A549 (cell line): Measurements from ENCODE around the gene PTPRD. TPM values are rescaled to one million over a fixed set of nuclear protein-coding genes. Genes with fewer than 3 reads are reported as not detected.

Experiments used
- ATAC-seq, 2 experiments: fragments of 200-7000 bp in 1 of 2; fragments of >200 bp in 1 of 2; cut with Nextera tagmentation in 1 of 2; cut with Tn5 transposase in 1 of 2; 3 replicates each; pipeline versions ENCODE4 v1.8.0 to v1.9.1; 2018 to 2020; ENCODE audit warnings: mild to moderate bottlenecking in 1 of 2, moderate library complexity in 1 of 2
- CTCF ChIA-PET: fragments of 300-600 bp; sonication (Branson Sonifier 250); formaldehyde crosslinking; extraction: SDS; loops from one replicate; lab custom pipeline; 2021; ENCODE audit warnings: antibody characterized with exemption, inconsistent platforms; lab: Yijun Ruan, JAX
- POLR2A ChIA-PET: fragments of 350-600 bp; formaldehyde crosslinking; extraction: SDS; loops from one replicate; lab custom pipeline; 2021; ENCODE audit warnings: antibody characterized with exemption, inconsistent platforms; lab: Yijun Ruan, JAX
- DNase-seq, 2 experiments: peaks; one replicate each; pipeline versions ENCODE4 v3.0.0 to v3.0.0-alpha.2; 2011 to 2016; ENCODE audit warnings: low read depth in 1 of 2, low spot score in 1 of 2
- FAIRE-seq: peaks from 2 replicates; lab custom pipeline; 2011; peaks lifted over from hg19 to GRCh38; lab: Jason Lieb, UNC
- H3K27ac ChIP-seq, 2 experiments: fragments of >200 bp; sonication (Bioruptor Twin); formaldehyde crosslinking; 3 replicates each; pipeline ENCODE4 v1.5.1; 2016 to 2017
- H3K4me1 ChIP-seq: fragments of >200 bp; sonication (Bioruptor Twin); formaldehyde crosslinking; 3 replicates; pipeline ENCODE4 v1.6.1; 2016
- H3K4me2 ChIP-seq: fragments of >200 bp; sonication (Bioruptor Twin); formaldehyde crosslinking; 3 replicates; pipeline ENCODE4 v1.6.1; 2016
- H3K4me3 ChIP-seq: fragments of >200 bp; sonication (Bioruptor Twin); formaldehyde crosslinking; 3 replicates; pipeline ENCODE4 v1.5.1; 2016
- H3K9me3 ChIP-seq: fragments of >200 bp; sonication (Bioruptor Twin); formaldehyde crosslinking; 3 replicates; pipeline ENCODE4 v1.6.1; 2016
- ATOH8 ChIP-seq: fragments of 250-450 bp; sonication (Bioruptor Pico); IDR thresholded peaks from 2 replicates; pipeline ENCODE4 v1.5.0; 2020; ENCODE audit warnings: low read depth, mild to moderate bottlenecking, moderate library complexity
- CBX8 ChIP-seq: fragments of 200-600 bp; sonication (generic); IDR thresholded peaks from 2 replicates; pipeline ENCODE4 v1.6.1; 2016
- CEBPB ChIP-seq, 2 experiments: fragments of >200 bp in 1 of 2; sonication (Bioruptor Twin) in 1 of 2; formaldehyde crosslinking in 1 of 2; IDR thresholded peaks; 2 replicates each; pipeline ENCODE4 v1.6.1; 2012 to 2016
- CHD4 ChIP-seq: fragments of 200-600 bp; sonication (generic); IDR thresholded peaks from 2 replicates; pipeline ENCODE4 v1.6.1; 2016; ENCODE audit warnings: antibody characterized with exemption, mild to moderate bottlenecking, borderline replicate concordance
- EHMT2 ChIP-seq: fragments of 200-600 bp; sonication (generic); IDR thresholded peaks from 2 replicates; pipeline ENCODE4 v1.6.1; 2016; ENCODE audit warnings: antibody characterized with exemption, low read depth, mild to moderate bottlenecking, moderate library complexity
- EP300 ChIP-seq, 2 experiments: fragments of >200 bp; sonication (Bioruptor Twin); formaldehyde crosslinking; IDR thresholded peaks; 2 replicates in 1 of 2; 3 replicates in 1 of 2; pipeline ENCODE4 v1.6.1; 2016 to 2017
- HDAC2 ChIP-seq: fragments of 200-600 bp; sonication (generic); IDR thresholded peaks from 2 replicates; pipeline ENCODE4 v1.6.1; 2016
- HOXA7 ChIP-seq: fragments of 250-450 bp; sonication (Bioruptor Pico); IDR thresholded peaks from 2 replicates; pipeline ENCODE4 v1.5.0; 2020; ENCODE audit warnings: mild to moderate bottlenecking, moderate library complexity
- HOXB13 ChIP-seq: fragments of 250-450 bp; sonication (Bioruptor Pico); IDR thresholded peaks from 2 replicates; pipeline ENCODE4 v1.5.0; 2020; ENCODE audit warnings: low read depth, mild to moderate bottlenecking, moderate library complexity
- HOXB5 ChIP-seq: fragments of 250-450 bp; sonication (Bioruptor Pico); IDR thresholded peaks from 2 replicates; pipeline ENCODE4 v1.5.0; 2020; ENCODE audit warnings: mild to moderate bottlenecking, moderate library complexity
- JUN ChIP-seq, 2 experiments: fragments of >200 bp; sonication (Bioruptor Twin); formaldehyde crosslinking; IDR thresholded peaks; 2 replicates in 1 of 2; 3 replicates in 1 of 2; pipeline ENCODE4 v1.6.1; 2016 to 2017
- JUNB ChIP-seq: fragments of >200 bp; sonication (Bioruptor Twin); formaldehyde crosslinking; IDR thresholded peaks from 2 replicates; pipeline ENCODE4 v1.6.1; 2016
- MAX ChIP-seq: IDR thresholded peaks from 2 replicates; pipeline ENCODE4 v1.6.1; 2012
- MAZ ChIP-seq: fragments of 150-350 bp; IDR thresholded peaks from 2 replicates; pipeline ENCODE4 v1.6.1; 2014; ENCODE audit warnings: antibody characterized with exemption, low read depth, low read length, borderline replicate concordance
- PBX3 ChIP-seq: IDR thresholded peaks from 2 replicates; pipeline ENCODE4 v1.6.1; 2012
- RCOR1 ChIP-seq: fragments of 150-350 bp; IDR thresholded peaks from 2 replicates; pipeline ENCODE4 v1.6.1; 2014; ENCODE audit warnings: antibody characterized with exemption, low read length, low read depth
- RFX5 ChIP-seq: fragments of 450-650 bp; IDR thresholded peaks from 2 replicates; pipeline ENCODE4 v1.7.1; 2014; ENCODE audit warnings: antibody characterized with exemption, mild to moderate bottlenecking, moderate library complexity
- RNF2 ChIP-seq: fragments of 200-600 bp; sonication (generic); IDR thresholded peaks from 2 replicates; pipeline ENCODE4 v1.6.1; 2016; ENCODE audit warnings: low read depth, mild to moderate bottlenecking, antibody characterized with exemption, moderate library complexity, borderline replicate concordance
- SMC3 ChIP-seq: fragments of >200 bp; sonication (Bioruptor Twin); formaldehyde crosslinking; IDR thresholded peaks from 3 replicates; pipeline ENCODE4 v1.6.1; 2018; ENCODE audit warnings: inconsistent platforms
- SREBF2 ChIP-seq: fragments of 450-650 bp; IDR thresholded peaks from 2 replicates; pipeline ENCODE4 v1.6.1; 2014; ENCODE audit warnings: mild to moderate bottlenecking, moderate library complexity
- TFCP2L1 ChIP-seq: fragments of 250-450 bp; sonication (Bioruptor Pico); IDR thresholded peaks from 2 replicates; pipeline ENCODE4 v1.5.0; 2021; ENCODE audit warnings: mild to moderate bottlenecking
- TP53 ChIP-seq: fragments of 250-450 bp; sonication (Bioruptor Pico); IDR thresholded peaks from 2 replicates; pipeline ENCODE4 v1.5.0; 2021; ENCODE audit warnings: mild to moderate bottlenecking, moderate library complexity
- ZC3H11A ChIP-seq: fragments of 450-650 bp; IDR thresholded peaks from 2 replicates; pipeline ENCODE4 v1.6.1; 2014; ENCODE audit warnings: antibody characterized with exemption, mild to moderate bottlenecking
- ZFP36 ChIP-seq: fragments of 450-650 bp; IDR thresholded peaks from 2 replicates; pipeline ENCODE4 v1.6.1; 2014; ENCODE audit warnings: borderline replicate concordance; ENCODE audit not compliant: partially characterized antibody
- ZNF302 ChIP-seq: fragments of 250-450 bp; sonication (Bioruptor Pico); IDR thresholded peaks from 2 replicates; pipeline ENCODE4 v1.9.0; 2021; ENCODE audit warnings: inconsistent platforms, mild to moderate bottlenecking, moderate library complexity
- WGBS: methylation state at CpG from one replicate; pipeline ENCODE4 v1.1.6; 2017; ENCODE audit errors: missing lambda C conversion rate; 5-methylcytosine and 5-hydroxymethylcytosine counted together
- polyA plus RNA-seq, 4 experiments: library from polyadenylated mRNA; depleted of rRNA in 3 of 4; stranded (reverse); fragments of >200 nt; fragmentation: RNase III in 1 of 4; extraction: RNeasy Plus Mini Kit Qiagen cat#74134 plus additional on column Dnase treatment in 1 of 4; gene quantifications; 2 replicates in 3 of 4; 3 replicates in 1 of 4; pipeline ENCODE4 v1.2.3, GENCODE V29; 2011 to 2017
- TF ChIP-seq, protein P1 (sequence below): fragments of 450-650 bp; IDR thresholded peaks from 2 replicates; pipeline ENCODE4 v1.6.1; 2014; ENCODE audit warnings: antibody characterized with exemption

Gene PTPRD
- polyA plus RNA-seq, 2 of the 4 experiments (the other 2 are of a cell fraction): 0.39 to 1.3 TPM

DNA sequence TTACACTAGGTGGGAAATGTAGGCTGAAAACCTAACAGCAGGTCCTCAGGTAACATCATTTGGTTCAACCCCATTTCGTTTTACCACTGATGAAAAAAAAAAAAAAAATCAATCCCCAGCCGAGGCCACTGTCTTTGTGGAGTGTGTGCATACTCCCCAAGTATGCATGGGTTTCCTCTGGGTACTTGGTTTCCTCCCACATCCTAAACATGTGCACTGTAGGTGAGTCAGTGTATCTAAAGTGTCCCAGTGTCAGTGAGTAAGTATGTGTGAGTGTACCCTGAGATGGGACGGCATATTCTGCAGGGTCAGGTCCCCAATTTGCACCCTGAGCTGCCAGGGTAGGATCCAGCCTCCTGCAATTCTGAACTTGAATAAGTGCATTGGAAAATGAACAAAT, 1846.7 kb downstream of the PTPRD start (continued):
- no peak for TF ChIP-seq PBX3
- TF ChIP-seq CHD4: no peak
- TF ChIP-seq, all 56 proteins: peak for 0

DNA sequence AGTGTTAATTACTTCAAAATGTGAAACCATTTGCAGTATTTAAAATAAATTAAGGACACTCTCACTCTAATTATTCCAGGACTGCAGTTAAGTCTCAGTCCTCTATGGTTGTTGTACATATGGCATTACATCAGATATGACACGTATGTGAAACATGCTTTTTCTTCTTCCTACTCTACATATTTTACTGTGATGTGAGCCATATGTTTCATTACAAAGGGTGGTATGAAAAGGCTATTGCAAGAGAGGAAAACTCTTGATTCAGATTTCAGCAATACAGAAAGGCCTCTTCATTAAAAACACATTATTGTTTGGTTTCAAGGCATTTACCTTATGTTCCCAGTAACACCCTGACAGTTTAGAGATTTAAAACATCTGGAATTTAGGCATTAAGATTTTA, 1848.8 kb downstream of the PTPRD start:
- no peak overlapping the region for H3K27ac ChIP-seq
- 17% methylated on average over 1 of the region's 1 CpG for WGBS
- no peaks in the 10 kb centered on the region for H3K9me3 ChIP-seq
- H3K4me3 ChIP-seq: no peak overlapping the region
- H3K4me2 ChIP-seq: no peak overlapping the region
- DNase-seq (no peak), ATAC-seq (no peak), FAIRE-seq (no peak)
- no peaks in the 10 kb centered on the region for H3K4me1 ChIP-seq
- ChIA-PET POLR2A (no interaction called here), CTCF (no interaction called here)
- TF ChIP-seq CBX8: no peak
- TF ChIP-seq HDAC2: no peak

- Histone ChIP-seq H3K4me3 (no peak overlapping the region), H3K4me2 (no peak overlapping the region)
- CTCF ChIA-PET: interaction anchor here (0.7 kb wide), 1 partner anchor 276 kb away, joined by 3 read pairs; no protein-coding TSS in a partner anchor
- no peak for TF ChIP-seq MAZ
- no peak for TF ChIP-seq SREBF2
- no peak for TF ChIP-seq CEBPB (IDR thresholded peaks at IDR 0.05)
- TF ChIP-seq RCOR1: no peak
- TF ChIP-seq HOXA7 (CRISPR knock-in tag): no peak
- no peak for TF ChIP-seq ATOH8 (CRISPR knock-in tag)
- no peak for TF ChIP-seq ZC3H11A
- TF ChIP-seq JUNB: no peak
- no peak for TF ChIP-seq TFCP2L1
- TF ChIP-seq EP300 (IDR thresholded peaks at IDR 0.05): no peak
- TF ChIP-seq, protein P1, sequence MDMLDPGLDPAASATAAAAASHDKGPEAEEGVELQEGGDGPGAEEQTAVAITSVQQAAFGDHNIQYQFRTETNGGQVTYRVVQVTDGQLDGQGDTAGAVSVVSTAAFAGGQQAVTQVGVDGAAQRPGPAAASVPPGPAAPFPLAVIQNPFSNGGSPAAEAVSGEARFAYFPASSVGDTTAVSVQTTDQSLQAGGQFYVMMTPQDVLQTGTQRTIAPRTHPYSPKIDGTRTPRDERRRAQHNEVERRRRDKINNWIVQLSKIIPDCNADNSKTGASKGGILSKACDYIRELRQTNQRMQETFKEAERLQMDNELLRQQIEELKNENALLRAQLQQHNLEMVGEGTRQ: no peak
- no peak for TF ChIP-seq EHMT2
- no peak for TF ChIP-seq SMC3
- TF ChIP-seq MAX: no peak
- no peak for TF ChIP-seq HDAC2
- TF ChIP-seq, all 56 proteins: peak for 0
- ATAC-seq (no peak), FAIRE-seq (no peak), DNase-seq (no peak)
- Histone ChIP-seq H3K4me1 (no peaks in the 10 kb centered on the region), H3K27ac (no peak overlapping the region), H3K9me3 (no peaks in the 10 kb centered on the region)
- WGBS: 5% methylated on average over 6 of the region's 6 CpGs
- POLR2A ChIA-PET: no interaction called here
These were observed 1850.2 kb downstream of the PTPRD start for GRCh38 chr9:8762479-8763085.

- FAIRE-seq (no peak), ATAC-seq (no peak), DNase-seq (no peak)
- 22% methylated on average over 8 of the region's 8 CpGs for WGBS
- CTCF ChIA-PET: interaction anchor here (0.8 kb wide), 1 partner anchor 75 kb away, joined by 3 read pairs; no protein-coding TSS in a partner anchor
- TF ChIP-seq EHMT2: no peak
- TF ChIP-seq MAZ: no peak
- no peak for TF ChIP-seq RFX5
- TF ChIP-seq HDAC2: no peak
- no peak for TF ChIP-seq MAX
- no peak for TF ChIP-seq HOXA7 (CRISPR knock-in tag)
- TF ChIP-seq ATOH8 (CRISPR knock-in tag): no peak
- no peak for TF ChIP-seq CEBPB (IDR thresholded peaks at IDR 0.05)
- TF ChIP-seq HOXB13 (CRISPR knock-in tag): no peak
- TF ChIP-seq EP300 (IDR thresholded peaks at IDR 0.05): no peak
- TF ChIP-seq RNF2: no peak
- TF ChIP-seq JUN (IDR thresholded peaks at IDR 0.05): no peak
- no peak for TF ChIP-seq ZFP36
- no peak for TF ChIP-seq TP53 (CRISPR knock-in tag)
- no peak for TF ChIP-seq ZNF302 (CRISPR knock-in tag)
- TF ChIP-seq HOXB5: no peak
- H3K4me2 ChIP-seq: no peak overlapping the region
- no peaks in the 10 kb centered on the region for H3K4me1 ChIP-seq
- H3K4me3 ChIP-seq: no peak overlapping the region
- no peak overlapping the region for H3K27ac ChIP-seq
- POLR2A ChIA-PET: no interaction called here
- no peaks in the 10 kb centered on the region for H3K9me3 ChIP-seq
These were observed 1852.6 kb downstream of the PTPRD start for GRCh38 chr9:8760000-8760767.
